HS-5 (cell line): ENCODE results near the gene LSG1.
A peak's percentile ranks its signal among the peaks of the same experiment; 100 is the strongest.

Experiments used
- DNase-seq: peaks from one replicate; pipeline ENCODE4 v3.0.0-alpha.2; 2012; ENCODE audit warnings: low read depth

Gene LSG1

DNA sequence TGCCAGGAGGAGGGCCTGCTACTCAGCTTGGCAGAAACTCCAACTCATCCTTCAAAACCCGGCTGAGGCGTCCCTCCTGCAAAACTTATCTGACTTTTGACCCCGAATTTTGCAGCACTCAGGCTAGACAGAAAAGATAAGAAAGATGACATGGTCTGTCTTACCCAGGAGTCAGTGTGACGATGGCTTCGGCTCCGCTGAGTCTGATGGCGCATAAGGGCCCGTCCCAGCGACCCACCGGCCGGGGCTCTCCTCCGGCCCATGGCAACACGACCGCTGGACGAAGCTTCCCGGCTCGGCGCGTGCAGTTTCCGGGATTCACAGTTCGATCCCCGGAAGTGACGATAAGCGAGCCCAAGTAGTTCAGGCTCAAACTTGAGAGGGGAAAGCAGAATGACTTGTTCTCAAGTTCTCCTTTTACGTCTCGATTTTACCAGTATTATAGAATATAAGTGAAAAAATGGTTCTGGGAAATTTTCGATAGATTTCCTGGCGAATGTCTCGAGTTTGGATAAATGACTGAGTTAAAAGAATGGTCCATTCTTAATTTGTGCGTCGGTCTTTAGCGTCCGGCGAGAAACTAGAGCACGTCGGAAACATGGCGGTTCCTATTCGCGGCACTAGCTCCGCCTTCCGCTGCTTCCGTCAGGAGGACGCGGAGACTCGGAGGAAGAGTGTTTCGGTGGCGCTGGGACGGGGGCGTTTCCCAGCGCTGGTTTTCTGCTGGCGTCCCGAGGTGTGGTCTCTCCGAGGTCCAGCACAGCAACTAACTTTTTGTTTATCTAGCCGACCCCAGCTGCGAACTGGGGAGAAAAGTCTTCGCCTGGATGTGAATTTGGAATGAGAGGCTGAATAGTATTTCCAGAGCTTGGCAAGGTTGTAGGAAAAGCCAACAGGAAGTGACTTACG is at the start of gene LSG1:
LSG1 (minus strand) TSS at position 292 of the 909 bp plus-strand sequence; CDS start at position 263, 29 bp downstream.
- peak; percentile 96 for DNase-seq

DNA sequence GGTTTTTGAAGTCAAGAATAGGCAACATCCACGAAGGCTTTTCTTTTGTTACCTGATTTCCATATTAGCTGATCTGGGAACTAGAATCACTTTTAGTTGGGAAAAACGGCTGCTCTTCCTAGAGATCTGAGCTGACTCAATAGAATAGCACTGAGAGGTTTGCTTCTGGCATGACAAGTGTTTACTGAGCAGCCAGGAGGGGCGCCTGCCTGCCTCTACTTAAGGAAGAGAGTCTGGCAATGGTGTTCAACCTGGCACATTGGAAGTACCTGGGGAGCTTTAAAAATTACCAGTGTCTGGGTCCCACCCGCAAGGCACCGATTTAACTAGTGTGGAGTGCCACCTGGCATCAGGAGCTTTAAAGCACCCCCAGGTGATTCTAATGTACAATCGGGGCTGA is 48.1 kb upstream of the LSG1 start:
- DNase-seq = no peak

DNA sequence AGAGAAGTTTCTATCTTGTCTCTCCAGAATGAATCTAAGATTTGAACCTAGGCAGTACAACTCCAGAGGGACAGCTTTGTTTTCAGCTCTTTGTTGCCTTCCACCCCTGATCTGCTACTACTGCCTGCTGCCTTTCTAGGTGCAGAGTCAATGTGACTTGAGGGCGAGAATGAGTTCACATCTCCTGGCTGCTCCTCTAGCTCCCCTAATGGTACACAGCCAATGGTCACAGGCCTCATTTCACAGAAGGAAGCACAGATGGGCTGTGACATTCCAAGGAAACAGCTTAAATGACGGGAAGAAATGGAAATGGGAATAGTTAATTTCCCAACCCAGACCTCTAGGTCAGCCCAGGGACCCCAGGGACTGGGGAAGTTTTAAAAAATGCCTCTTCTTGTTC is 46.1 kb upstream of the LSG1 start:
- no peak for DNase-seq

DNA sequence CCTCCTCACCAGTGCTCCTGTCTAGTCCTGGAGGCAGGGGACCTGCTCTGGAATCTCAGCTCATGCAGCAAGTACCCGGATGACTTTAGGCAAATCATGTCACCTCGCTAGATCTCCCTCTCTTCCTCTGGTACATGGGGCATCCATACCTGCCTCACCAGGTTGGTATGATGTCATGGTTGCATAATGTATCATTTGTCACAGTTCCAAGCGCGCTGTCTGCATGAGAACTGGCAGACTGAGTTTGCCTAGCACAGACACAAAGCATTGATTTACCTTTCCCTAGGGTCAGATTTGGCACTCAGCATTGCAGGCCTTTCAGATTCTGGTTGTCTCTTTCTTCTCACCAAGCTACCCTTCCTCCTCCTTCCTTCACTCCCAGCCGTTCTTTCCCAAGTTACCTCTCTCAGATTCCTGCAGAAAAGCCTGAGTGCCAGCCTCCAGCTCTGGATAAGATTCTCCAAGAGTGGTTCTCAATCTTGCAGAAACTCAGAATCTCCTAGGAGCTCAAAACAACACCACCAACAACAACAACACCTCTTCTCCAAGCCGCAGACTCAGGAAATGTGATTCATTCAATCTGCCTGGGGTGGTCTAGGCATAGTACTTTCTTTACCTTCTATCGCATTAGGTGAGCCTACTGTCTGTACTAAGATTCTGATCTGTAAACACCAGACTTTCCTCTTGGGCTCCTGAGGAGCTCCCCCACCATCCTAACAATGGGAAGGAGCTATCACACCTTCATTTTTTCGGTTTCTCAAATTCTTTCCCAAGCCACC is 43.2 kb upstream of the LSG1 start:
- DNase-seq = no peak

DNA sequence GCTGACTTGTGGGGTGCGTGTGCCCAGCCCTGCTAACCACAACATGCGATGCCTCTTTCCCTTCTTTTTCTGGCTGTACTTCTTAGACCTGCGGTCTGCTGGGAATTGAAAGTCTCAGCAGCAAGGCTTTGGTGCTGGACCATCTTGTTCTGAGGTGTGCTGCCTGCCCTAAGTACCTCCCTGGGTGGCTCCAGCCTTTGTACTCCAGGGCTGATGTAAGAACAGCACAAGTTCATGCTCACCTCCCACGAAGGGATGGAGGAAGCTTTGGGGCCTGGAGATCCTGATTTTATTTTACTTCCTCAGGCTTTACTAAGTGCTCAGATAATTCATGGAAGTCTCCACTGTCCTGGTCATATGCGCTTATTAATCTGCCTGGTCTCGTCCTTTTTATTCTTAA is 42.6 kb upstream of the LSG1 start:
- DNase-seq = no peak

DNA sequence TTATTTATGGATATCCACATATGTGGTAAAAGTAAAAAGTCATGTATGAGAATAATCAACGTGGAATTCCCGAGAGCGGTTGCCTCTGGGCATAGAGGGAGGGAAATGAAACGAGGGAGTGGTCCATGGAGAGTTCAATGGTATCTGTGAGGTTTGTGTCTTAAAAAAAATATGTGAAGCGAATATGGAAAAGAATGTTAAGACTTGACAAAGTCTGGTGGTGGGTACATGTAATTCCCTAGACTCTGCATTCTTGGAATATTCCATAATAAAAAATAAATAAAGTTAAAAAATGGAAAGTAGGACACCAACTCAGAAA is 42.1 kb upstream of the LSG1 start:
- no peak for DNase-seq

DNA sequence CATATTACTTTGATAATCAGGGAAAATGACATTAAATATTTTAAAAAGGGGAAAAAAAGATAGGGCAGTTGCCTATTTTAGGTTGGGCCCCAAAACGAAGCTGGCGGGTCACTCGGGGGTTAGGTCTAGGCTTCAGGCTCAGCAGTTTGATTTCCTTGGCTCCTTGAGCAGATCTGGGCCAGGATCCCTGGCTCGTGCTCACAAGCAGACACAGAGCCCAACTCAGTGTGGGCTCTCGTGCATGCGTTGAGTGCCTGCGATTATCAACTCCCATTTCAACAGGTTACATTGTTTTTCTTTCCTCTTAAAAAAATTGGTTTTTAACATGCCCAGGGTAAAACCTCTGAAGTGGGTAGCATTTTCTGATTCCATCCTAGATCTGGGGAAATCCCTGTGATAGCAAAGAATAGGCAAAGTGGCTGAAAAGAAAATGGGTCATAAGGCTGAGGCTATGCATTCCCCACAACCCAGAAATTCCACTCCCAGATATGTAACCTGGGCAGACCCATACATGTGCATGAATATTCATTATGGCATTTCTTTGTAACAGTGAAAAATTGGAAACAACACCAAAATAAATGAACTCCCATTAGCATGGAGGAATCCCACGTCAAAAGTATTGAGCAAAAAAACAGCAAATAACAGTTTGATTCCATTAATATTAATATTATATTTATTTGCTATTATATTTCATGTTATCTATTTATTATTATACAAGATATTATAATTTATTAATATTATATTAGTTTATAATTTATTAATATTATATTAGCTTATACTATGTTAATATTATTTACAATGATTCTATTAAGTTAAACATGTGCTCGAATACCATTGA is 41.5 kb upstream of the LSG1 start:
- DNase-seq = no peak

DNA sequence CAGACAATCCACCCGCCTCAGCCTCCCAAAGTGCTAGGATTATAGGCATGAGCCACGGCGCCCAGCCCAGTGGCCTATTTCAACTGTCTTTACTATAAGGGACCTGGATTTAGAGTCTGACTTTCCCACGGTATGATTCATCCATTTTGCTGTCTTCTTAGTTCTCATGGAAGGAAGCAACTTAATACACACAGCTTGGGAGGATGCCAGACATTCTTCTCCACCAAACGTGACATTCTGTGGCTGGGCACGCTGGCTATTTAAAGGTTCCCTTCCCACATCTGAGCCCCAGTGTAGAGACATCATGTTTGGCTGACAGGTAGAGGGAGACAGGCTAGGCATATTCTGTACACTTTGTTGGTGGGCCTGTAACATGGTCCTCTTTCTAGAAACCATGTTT is 39.9 kb upstream of the LSG1 start:
- peak; percentile 53 for DNase-seq

DNA sequence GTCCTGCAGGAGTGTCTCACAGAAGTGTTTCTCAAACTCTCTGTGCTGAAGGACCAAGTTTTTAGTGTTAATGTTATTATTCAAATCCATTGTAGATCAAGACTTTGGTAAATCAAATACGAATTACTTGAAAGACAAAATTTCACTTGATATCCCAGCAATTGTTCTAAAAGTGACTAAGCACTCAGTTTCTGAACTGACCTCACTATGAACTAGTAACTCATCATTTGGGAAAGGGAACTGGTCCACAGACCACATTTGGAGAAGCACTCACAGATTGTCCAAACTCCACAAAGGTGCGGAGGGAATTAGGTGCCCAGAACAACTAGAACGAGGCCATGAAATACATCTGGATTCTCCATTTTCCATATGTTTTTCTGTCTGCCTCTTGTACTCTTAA is 39.3 kb upstream of the LSG1 start:
- no peak for DNase-seq

DNA sequence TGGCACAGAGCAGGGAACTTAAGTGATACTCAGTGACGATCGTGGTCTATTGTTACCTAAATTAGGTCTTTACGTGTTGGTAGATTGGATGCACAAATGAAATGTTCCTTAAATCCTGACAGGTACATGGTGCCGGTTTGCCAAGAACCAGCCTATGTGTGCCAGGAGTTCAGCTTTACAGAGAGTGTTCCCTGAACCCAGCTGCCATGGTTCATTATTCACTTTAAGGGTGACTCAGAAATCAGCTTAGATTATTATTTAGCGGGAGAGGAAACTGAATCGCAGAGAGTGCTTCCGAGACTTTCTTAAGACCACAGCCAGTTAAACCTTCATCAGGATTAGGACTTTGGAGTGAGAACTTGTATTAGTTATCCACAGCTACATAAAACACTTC is 35.2 kb upstream of the LSG1 start:
- DNase-seq = no peak

DNA sequence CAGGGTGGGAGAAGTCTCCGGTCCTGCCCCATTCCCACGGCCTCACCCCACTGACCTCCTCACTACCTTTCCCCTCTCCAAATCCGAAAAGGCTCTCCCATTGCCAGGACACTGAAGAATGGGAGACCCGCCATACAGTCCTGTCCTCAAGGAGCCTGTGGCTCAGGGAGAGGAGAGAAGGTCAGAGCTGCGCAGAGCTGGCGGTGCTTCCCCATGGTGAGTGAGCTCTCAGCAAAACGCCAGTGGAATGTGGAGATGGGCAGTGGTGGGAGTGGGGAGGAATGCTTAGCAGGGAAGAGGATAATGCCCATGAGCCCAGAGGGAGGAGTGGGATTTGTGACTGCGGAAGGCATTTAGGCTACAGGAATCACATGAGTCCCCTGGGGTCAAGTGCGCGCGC is 33.8 kb upstream of the LSG1 start:
- no peak for DNase-seq

DNA sequence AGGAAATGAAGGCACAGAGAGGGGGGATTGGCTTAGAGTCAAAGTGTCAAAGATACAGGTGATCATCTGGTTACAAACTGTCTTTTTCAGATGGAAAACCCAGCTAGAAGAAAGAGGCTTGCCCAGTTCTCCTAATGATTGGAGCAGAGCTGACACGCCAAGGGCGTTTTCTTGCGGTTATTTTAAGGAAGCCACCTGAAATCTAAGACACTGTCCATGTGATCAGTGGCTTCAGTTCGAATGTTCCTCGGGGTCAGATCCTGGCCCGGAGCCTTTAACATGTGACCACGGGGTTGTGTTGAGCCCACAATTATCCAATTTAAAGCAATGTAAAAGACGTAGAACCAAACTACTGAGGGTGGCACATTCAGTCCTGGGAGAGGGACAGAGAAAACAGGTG is 33.2 kb upstream of the LSG1 start:
- DNase-seq = no peak

DNA sequence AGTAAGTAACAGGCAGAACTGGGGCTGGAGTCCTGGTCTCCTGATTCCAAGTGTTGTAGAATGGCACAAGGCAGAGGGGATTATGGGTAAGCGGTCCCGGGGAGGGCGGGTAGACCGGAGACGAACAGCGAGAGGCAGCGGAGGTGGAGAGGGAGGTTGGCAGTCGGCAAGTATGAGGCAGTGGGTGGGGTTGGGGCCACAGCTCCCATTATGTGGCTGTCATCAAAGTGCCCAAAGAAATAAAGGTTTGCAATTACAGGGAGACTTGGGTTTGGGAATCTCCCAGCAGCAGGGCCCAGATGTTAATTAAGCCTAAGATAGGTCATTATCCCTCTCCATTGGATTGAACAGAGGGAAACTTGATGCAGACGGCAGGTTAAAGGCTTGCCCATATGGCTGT is 30.6 kb upstream of the LSG1 start:
- DNase-seq = no peak

DNA sequence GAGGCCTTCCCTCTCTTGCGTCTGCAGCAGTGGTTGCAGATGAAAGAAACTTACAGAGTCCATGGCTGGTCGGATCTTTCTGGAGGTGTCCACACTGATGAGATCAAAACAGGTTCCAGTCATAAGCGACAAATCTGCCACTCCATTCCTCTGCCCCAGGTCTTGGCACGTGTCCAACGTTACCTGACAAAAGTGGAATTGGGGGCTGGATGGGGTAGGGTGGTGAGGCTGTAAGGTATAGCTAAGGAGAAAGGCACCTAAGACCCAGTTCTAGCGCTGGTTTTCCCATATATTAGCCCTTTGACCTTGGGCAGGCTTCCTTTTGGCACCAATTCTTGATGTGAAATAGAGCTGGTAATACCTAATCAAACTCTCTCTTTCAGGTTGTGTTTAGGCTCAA is 24.7 kb upstream of the LSG1 start:
- no peak for DNase-seq

DNA sequence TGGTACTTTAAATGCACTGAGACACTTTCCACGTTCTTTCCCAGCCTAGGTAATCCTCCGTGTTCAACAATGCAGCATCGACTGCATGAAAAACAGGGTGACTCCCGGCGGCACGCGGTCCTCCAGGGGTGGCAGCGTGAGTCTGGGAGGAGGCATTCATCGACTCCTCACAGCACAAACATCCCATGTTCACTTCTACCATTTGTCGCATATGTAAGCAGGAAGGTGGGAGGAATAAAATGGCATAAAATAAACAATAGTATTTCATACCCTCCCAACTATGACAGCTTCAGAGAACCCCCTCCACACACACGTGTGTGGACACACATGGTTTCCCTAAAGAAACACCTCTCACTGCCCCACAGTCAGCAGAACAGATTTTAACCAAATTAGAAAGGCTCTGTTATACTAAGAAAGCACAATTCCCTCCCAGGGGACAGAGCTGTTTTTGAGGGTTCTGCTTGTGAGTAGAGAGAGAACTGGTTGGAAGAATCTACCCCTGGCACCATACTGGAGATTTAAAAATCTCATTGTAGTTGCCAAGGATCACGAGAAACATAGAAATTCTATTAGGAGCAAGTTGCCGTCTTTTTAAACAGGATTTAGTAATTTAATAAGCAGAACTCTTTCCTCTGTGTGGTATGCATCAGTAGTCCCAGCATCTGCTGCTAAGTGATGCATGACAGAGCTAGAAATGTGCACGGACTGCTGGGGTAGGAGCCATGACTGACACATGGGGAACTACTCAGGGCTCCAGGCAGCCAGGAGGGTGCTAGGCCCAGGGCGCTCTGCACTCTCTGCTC is 19.7 kb upstream of the LSG1 start:
- no peak for DNase-seq

DNA sequence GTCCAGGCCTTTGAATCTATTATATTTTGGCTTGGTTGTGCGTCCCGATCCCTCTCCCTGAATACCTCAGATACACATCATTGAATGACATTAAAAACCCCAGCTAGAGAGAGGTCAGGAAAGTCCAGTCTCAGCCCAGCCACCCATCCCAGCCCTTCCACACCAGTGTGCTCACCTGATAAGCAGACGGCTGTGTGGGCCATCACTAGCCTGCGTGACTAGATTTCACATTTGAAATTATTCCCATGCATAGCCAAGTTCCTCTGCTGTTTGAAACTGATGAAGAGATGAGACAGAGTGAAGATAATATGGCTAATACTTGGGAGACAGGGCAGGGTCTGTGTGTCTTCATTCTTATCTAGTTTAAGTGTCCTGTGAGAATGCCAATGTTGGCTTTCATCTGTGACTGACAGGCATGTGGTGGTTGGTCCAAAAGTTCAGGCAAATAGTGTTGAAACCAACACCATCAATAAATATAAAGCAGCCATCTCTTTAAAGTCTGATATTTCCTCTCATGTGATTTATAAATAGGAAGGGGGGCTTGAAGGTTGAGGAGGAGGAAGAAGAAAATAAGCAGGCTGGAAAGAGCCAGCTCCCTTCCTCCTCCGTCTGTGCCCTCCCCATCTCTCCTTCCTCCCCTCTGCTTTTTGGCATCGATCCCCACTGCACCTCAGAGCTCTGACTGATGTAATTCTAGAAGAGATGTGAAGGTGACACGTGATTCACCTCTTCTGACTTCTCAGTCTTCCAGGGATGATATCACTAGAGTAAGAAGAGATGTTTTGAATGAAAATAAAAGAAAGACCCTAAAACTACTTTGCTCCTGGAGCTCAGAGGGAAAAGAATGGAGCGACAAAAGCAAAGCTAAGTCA is 18.7 kb upstream of the LSG1 start:
- DNase-seq = no peak

DNA sequence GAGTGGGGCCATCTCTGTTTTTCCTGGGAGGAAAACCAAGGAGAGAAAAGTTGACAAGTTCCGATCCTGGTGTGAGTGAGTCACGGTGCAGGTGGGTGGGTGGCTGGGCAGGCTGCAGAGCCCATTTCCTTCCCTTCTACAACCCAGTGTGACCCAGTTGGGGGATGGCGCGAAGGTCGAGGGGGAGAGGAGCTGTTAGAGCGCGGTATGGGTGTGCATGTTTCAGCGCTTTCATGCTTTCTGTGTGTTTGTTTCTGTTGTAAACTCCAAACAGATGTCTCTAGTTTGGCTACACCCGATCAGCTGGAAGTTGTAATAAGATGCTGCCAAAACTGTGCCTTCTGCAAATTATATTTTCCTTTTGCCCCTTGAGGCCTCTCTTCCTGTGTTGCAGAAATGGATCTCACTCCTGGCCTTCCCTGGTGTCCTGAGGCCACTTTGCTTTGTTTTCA is 17.5 kb upstream of the LSG1 start:
- DNase-seq = no peak

DNA sequence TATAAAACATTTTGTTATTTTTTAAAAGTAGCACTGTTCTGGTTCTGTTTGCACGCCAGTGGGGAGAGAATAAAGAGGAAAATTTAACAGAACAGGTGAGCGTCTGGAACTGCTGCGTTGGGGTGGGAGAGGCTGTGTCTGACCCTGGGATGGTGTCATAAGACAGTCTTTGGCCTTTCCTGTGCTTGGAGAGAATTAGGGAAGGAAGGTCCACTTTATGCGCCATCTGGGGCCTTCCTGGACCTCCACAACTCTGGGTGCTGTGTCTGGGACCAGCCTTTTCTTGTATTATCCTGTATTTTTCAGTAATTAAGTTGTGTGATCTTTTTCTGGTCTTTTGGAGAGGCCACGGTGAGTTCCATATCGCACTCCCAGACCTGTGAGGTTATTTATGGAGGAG is 17.0 kb upstream of the LSG1 start:
- no peak for DNase-seq

DNA sequence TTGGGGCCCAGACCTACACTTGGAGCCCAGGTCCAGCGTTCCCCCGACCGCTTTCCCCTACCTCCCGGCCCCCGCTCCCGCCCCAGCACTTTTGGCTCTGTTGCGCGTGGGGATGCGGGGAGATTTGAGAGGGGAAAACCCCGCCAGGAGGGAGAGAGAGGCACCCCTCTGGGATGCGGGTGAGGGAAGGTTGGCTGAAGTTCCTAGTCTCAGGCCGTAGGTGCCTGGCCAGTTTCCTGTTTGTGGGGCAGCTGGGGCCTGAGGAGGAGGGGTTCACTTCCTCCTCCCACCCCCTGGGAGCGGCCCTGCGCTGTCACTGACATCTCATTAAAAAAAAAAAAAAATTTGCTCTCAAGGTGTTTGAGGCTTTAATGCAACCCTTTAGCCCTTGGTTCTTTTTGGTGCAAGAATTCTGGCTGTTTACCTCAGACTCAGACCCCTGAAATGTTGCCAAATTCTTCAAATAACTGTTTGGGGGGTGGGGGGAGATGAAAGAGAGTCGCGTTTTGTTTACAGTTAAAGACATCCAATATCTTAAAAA is 16.3 kb upstream of the LSG1 start:
- DNase-seq = no peak

DNA sequence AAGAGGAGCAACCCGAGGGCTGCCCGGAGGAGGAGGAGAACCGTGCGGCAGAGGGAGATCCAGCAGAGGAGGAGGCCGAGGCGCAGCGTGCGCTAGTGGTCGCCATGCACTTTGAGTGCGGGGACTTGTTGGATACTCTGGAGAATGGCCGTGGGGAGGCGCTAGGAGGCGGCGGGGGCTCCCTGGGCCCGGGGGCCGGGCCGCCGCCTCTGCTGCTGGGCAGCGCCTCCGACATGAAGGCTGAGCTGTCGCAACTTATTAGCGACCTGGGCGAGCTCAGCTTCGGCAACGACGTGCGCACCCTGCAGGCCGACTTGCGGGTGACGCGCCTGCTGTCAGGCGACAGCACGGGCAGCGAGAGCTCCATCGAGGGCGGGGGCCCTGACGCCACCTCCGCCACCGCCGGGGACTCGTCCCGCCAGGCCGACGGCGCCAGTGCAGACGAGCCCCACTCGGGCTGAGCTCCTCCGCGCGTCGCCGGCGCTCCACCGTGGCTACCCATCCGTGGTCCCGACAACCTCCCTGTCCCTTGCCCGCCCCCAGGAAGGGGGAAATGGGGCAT is 15.7 kb upstream of the LSG1 start:
- no peak for DNase-seq
